Effector CD4-positive, alpha-beta T cell (primary cell): ENCODE measurements around the gene PPL.

Experiments used
- DNase-seq: peaks from one replicate; pipeline ENCODE4 v3.0.0-alpha.2; 2020

Gene PPL

DNA sequence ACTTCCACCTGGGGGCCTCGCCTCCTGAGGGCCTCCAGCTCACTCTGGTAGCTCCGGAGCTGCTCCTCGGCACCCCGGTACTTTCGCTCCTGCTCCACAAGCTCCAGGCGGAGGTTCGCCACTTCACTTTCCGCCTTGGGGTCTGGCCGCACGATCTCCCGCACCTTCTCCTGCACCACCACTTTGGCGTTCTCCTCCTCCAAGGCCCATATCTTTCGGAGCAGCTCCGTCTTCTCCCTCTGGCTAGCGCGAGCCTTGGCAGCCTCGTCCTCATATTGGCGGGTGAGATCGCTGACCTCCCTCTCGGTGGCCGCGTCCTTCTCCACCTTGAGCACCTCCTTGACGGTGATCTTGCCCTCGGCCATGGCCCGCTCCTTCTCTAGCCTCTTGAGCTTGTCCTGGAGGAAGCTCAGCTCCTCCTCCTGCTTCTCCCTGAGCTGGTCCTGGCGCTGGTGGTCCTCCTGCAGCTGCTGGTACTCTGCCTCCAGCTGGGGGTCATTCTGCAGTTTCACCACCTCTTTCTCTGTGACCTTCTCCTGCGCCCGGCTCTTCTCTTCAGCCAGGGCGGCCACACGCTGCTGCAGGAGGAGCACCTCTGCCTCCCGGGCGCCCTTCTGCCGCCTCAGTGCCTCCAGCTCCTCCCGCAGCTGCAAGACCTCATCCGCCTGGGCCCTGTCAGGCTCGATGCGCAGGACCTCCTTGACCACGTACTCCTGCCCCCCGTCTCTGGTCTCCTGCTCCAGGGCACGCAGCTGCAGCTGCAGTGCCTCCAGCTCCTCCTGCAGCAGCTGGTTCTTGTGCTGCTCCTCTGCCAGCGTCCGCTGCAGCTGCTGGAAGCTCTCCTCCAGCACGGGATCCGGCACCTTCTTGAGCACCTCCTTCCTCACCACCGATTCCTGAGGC is 51.7 kb downstream of the PPL start:
- no peak for DNase-seq

- no peak for DNase-seq
Observed at GRCh38 chr16:4884209-4884608, 52.7 kb downstream of the PPL start.

DNA sequence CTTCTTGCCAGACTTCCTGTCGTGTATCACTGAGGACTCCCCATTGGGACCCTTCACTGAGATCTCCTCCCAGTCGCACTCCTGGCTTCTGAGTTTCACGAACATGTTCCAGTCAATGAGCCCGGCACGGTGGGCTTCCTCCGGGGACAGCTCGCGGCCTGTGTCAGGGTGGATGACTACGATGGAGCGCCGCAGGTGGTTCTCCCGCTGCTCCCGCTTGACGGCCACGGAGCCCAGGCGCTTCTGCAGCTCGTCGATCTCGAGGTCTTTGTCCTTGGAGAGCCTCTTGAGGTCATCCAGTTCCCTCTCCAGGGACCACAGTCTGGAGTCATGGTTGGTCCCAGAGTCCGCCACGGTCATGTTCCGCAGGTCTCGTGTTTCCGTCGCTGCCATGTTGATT is 53.4 kb downstream of the PPL start:
- DNase-seq: no peak

DNA sequence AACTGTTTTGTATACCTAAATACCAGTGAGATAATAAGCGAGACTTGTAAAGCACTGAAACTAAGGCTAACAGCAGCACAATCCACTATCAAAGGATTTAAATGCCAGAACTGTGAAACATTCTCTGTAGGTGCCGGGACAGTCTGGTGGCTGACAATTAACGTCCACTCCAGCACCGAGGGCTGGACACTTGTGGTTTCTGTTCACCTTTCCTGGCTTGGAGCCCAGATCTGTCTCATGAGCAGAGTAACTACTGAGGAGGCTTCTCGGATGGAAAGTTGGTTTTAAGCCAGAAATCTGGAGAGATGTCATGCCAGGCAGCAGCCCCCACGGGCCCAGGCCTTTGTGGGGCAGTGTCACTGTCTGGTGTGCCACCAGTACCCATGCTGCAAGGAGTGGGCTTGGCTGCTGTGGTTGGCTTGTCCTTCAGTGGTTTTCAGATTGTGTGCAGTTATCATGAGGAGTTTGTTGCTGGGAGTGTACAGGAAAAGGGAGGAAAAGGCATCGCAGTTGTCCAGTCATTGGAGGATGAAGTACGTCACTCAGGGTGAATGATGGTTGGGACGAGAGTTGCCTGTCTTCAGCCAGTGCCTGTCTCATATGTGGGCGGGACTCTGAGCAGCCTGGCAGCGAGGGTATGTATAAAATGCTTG is 54.2 kb downstream of the PPL start:
- DNase-seq: no peak

DNA sequence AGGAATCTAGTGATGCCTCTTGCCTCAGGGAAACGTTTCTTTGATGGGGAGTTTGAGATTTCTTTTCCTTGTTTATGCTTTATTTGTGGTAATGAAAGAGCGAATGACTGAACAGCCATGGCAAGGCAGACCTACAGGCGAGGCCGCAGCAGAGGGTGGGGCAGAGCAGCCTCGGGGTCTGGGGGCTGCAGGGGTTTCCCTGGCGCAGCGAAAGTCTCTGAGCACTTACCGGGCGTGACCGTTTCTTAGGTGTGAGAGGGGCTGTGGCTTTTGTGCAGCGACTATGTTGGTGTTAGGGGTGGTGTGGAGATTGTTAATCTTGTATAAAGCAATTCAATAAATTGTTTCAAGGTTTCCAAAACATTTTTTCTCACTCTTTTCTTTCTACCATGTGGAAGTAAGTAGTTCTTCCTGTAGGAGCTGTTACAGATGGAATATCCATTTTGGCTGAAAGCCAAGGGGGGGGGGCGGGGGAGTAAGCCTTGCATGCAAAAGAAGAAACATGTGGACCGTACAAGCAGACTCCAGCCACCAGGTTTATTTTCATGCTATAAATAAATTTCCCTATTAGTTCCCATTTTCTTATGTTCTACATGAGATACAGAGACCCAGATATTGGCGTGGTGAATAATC is 54.8 kb downstream of the PPL start:
- no peak for DNase-seq

DNA sequence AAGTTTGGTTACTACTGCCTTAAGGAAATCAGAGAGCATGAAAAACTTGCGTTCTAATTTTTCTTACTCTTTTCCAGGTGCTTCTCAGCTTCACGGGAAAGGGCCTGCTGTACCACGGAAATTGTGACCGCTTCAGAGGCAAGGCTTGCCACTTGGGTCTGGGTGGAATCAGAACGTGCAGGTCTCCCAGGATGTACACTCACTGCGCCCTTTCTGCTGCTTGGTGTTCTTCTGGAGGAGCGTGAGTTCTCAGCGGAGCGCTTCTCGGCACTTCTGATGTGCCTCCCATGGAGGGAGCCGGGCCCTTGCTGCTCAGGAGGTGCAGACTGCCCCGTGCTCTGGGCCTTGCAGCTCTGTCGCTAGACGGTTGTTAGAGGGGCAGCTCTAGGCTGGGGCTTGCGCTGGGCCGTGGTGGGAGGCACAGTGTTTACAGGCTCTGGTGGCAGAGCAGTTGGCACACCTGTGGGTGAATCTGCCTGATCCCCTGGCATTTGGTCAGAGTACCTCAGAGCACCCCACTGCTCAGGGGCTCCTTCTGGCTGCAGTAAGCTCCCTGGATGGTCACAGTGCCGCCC is 56.9 kb downstream of the PPL start:
- DNase-seq: no peak

- DNase-seq: no peak
Observed at GRCh38 chr16:4879049-4879448, 57.9 kb downstream of the PPL start.

DNA sequence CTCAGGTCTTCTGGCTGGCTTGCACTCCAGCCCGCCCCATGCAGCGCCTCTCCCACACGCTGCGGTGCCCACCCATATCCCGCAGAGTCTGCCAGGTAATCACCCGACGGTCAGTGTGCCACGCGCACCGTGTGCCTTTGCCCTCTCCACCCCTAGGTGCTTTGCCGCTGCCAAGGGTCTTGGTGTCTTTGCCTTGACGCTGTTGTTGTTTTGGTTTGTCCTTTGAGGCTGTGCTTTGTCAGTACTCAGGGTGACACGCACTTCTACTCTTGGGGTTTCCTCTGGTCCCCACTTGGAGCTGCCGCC is 59.6 kb downstream of the PPL start:
- no peak for DNase-seq

DNA sequence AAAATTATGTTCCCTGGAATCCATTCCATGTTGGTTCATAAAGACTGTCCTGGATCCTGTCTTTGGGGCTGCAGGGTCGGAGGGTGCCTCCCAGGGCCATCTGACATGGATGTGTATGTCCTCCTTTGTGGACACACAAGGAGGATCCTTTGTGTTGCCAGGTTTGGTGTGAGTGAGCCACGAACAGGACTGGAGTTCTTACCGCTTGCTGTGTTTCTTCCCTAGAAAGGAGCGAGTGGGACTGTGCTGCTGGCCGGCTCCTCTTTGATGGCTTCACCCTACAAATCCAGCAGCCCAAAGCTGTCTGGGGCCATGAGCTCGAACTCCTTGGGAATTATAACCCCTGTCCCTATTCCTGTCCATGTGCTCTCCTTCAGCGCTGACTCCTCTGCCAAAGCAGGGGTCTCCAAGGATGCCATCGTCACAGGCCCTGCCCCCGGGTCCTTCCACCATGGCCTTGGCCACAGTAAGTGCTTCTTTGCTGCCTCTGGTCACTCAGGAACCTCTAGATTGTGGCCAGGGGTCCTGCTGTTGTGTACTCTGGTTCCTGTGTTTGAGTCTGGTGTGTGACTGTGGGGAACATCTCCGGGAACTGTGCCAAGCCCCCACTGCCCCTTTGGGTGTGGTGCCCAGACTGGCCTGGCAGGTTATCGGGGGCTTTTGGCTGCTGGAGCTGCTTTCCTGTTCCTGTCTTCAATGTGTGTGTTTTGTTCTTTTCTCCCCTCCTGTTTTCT is 60.1 kb downstream of the PPL start:
- no peak for DNase-seq

DNA sequence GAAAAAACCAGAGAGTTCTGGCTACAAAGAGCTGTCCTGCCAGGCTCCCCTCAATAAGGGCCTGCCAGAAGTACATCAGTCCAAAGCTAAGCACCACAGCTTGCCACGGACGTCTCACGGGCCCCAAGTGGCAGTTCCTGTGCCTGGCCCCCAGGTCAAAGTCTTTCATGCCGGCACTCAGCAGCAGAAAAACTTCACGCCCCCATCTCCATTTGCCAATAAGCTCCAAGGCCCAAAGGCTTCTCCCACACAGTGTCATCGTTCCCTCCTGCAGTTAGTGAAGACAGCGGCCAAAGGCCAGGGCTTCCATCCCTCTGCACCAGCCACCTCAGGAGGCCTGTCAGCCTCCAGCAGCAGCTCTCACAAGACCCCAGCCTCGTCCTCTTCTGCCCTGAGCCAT is 62.3 kb downstream of the PPL start:
- no peak for DNase-seq

DNA sequence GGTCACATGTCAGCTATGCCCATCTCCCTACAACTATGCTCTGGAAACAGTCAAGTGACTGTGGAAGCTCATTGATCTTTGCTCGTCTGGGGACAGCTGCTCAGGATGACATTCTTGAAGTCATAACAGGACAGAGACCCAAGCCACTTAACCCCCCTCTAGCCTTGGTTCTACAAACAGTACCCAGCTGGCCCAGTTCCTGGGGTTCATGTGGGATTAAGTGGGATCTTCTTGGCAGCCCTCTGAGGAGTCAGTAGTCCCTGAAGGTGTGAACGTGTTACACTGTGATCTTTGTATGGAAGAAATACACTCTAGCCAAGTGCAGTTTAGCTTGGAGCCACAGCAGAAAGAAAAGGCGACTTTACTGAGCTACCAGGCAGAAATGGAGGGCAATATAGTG is 63.9 kb downstream of the PPL start:
- no peak for DNase-seq

GRCh38 chr16:4871071-4871470 is 65.9 kb downstream of the PPL start:
- DNase-seq: no peak

DNA sequence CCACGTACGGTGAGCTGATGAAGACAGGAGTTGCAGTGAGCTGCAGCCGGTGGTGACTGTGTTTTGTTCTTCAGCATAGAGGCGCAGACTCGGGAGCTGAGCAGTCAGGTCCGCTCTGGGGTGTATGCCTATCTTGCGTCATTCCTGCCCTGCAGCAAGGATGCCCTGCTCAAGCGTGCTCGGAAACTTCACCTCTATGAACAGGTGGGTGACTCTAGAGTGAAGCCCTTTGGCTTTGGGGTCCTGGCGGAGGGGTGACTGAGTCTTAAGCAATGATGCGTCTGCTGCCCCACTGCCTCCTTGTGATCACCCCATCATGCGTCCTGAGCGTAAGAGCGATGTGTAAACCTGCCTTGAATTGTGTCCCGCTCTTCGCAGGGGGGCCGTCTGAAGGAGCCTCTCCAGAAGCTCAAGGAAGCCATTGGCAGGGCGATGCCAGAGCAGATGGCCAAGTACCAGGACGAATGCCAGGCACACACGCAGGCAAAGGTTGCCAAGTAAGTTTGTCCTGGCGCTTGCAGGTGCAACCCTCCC is 66.7 kb downstream of the PPL start:
- no peak for DNase-seq

- no peak for DNase-seq
Observed at GRCh38 chr16:4869147-4869805, 67.7 kb downstream of the PPL start.

DNA sequence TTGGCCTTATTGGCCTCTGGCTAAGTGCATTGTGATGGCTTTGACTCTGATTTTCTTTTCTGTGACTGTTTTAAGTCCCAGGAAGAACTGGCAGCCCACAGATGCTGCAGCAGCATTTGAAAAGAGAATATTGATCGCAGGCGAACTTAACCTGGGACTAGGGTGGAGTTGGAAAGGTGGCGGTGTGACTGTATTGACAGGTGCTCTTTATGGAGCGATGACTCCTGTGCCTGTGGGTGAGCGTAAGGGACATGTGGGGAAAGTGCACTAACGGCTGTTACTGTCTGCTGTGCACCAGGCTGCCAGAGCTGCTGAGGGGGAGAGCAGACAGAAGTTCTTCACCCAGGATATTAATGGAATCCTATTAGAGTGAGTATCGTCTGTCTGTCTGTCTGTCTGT is 68.4 kb downstream of the PPL start:
- DNase-seq: no peak

- no peak for DNase-seq
Observed at GRCh38 chr16:4868026-4868425, 68.9 kb downstream of the PPL start.

- no peak for DNase-seq
Observed at GRCh38 chr16:4866586-4866985, 70.4 kb downstream of the PPL start.

DNA sequence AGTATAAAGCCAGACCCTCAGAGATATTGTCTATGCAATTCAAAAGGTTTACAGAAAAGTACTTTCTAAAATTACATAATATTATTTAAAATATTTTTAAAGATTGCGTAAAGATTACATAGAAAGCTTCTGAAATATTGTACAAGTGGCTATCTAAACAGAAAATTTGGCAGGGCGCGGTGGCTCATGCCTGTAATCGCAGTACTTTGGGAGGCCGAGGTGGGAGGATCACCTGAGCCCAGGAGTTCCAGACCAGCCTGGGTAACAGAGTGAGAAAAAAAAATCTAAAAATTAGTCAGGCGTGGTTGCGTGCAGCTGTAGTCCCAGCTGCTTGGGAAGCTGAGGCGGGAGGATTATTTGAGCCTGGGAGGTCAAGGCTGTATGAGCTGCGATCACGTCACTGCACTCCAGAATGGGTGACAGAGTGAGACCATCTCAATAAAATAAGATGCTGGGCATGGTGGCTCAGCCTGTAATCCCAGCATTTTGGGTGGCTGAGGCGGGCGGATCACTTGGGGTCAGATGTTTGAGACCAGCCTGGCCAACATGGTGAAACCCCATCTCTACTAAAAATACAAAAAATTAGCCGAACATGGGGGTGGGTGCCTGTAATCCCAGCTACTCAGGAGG is 71.6 kb downstream of the PPL start:
- DNase-seq: no peak

- no peak for DNase-seq
Observed at GRCh38 chr16:4864728-4865127, 72.2 kb downstream of the PPL start.

- no peak for DNase-seq
Observed at GRCh38 chr16:4862639-4863038, 74.3 kb downstream of the PPL start.

GRCh38 chr16:4860727-4861342 is 76.1 kb downstream of the PPL start:
- DNase-seq: no peak
